ENCODE results near the gene KMT2A.

The KMT2A gene

GRCh38 chr11:118441770-118442275 lies 5.5 kb downstream of the KMT2A start:
- Histone ChIP-seq H3K27me3 (ENCODE audit: low read depth, low read length) (no peaks in the 10 kb centered on the region), H2AFZ (ENCODE audit: low read depth, low read length) (no peak overlapping the region), H3K4me1 (ENCODE audit: low read length) (peaks cover 61% of the 10 kb centered on the region), H3K9ac (ENCODE audit: low read length) (no peak overlapping the region), H3K4me3 (ENCODE audit: low read length) (peak overlapping the region; percentile 64), H4K20me1 (ENCODE audit: insufficient read depth, low read length) (peaks cover 86% of the 10 kb centered on the region), H3K36me3 (replicated peaks; ENCODE audit: low read depth, low read length) (peaks cover 20% of the 10 kb centered on the region), H3K9me3 (ENCODE audit: insufficient read depth, low read length) (no peaks in the 10 kb centered on the region), H3K4me2 (ENCODE audit: low read length) (peak overlapping the region; percentile 85), H3K79me2 (ENCODE audit: low read length) (peaks cover 100% of the 10 kb centered on the region), H3K27ac (ENCODE audit: low read length) (peak overlapping the region; percentile 79)
- TF ChIP-seq CTCF (IDR thresholded peaks at IDR 0.05; ENCODE audit: low read depth, low read length) (no peak), EZH2phosphoT487 (IDR thresholded peaks at IDR 0.05; ENCODE audit: low read depth) (no peak)

DNA sequence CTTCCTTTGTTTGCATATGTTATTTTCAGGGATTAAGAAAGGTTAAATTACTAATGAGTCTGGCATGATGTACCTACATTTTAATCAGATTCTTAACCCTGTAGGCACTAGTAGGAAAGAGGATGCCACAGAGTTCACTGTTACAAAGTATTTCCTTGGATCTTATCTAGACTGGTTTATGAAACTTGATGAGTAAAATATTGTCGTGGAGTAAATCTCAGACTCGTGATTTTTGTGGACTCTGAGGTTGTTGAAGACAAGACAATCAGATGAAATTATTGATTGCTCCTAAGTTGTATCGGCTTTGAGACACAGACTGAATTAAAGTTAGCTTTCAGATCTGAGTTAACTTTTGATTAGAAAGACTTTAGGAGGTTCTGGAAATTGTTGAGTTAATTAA lies 6.0 kb downstream of the KMT2A start:
- peak overlapping the region; percentile 85 for H3K4me2 ChIP-seq (ENCODE audit: low read length)
- H3K27me3 ChIP-seq (ENCODE audit: low read depth, low read length): no peaks in the 10 kb centered on the region
- no peak overlapping the region for H2AFZ ChIP-seq (ENCODE audit: low read depth, low read length)
- H4K20me1 ChIP-seq (ENCODE audit: insufficient read depth, low read length): peaks cover 91% of the 10 kb centered on the region
- H3K79me2 ChIP-seq (ENCODE audit: low read length): peaks cover 100% of the 10 kb centered on the region
- peaks cover 22% of the 10 kb centered on the region for H3K36me3 ChIP-seq (replicated peaks; ENCODE audit: low read depth, low read length)
- H3K4me3 ChIP-seq (ENCODE audit: low read length): peak overlapping the region; percentile 64
- peak overlapping the region; percentile 79; the same call in 1 of the 2 replicates for H3K27ac ChIP-seq (ENCODE audit: low read length)
- no peak for TF ChIP-seq EZH2phosphoT487 (IDR thresholded peaks at IDR 0.05; ENCODE audit: low read depth)
- no peak for TF ChIP-seq CTCF (IDR thresholded peaks at IDR 0.05; ENCODE audit: low read depth, low read length)
- no peak overlapping the region for H3K9ac ChIP-seq (ENCODE audit: low read length)
- no peaks in the 10 kb centered on the region for H3K9me3 ChIP-seq (ENCODE audit: insufficient read depth, low read length)
- H3K4me1 ChIP-seq (ENCODE audit: low read length): peaks cover 66% of the 10 kb centered on the region

DNA sequence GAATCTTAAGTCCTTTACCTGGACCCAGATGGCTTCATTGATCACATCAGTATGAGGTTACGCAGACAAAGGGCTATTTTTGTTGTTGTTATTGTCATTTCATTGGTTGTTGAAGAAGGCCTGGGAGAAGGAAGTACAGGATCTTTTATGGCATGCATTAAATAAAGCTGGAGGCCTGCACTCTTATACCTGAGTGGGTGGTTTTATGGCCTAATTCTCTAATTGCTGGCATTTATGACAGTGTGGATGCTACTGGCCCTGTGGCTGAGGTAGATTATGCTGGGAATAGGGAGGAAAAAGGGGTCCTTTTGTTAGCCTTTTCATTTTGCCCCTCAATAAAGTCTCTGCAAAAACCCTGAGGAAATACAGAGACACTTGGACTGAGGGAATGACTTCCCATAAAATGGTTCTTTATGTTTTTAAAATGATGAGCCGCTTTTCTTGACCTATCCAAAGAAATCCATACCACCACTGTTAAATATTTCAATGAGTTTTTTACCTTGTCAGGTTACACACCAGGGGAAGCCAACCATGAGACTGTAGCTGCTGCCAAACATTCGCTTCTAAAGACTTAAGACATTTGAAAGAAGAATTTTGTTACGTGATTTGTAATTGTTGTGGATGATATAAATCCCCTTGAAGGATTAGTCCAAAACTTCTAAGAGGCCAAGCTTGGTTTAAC lies 6.8 kb downstream of the KMT2A start:
- TF ChIP-seq EZH2phosphoT487 (IDR thresholded peaks at IDR 0.05; ENCODE audit: low read depth) (no peak), CTCF (IDR thresholded peaks at IDR 0.05; ENCODE audit: low read depth, low read length) (no peak)
- Histone ChIP-seq H4K20me1 (ENCODE audit: insufficient read depth, low read length) (peaks cover 92% of the 10 kb centered on the region), H3K4me2 (ENCODE audit: low read length) (peak overlapping the region; percentile 85), H2AFZ (ENCODE audit: low read depth, low read length) (no peak overlapping the region), H3K27ac (ENCODE audit: low read length) (peak overlapping the region; percentile 79), H3K4me1 (ENCODE audit: low read length) (peaks cover 73% of the 10 kb centered on the region), H3K27me3 (ENCODE audit: low read depth, low read length) (no peaks in the 10 kb centered on the region), H3K9me3 (ENCODE audit: insufficient read depth, low read length) (no peaks in the 10 kb centered on the region), H3K9ac (ENCODE audit: low read length) (peak overlapping the region; percentile 38; the same call in 1 of the 2 replicates), H3K36me3 (replicated peaks; ENCODE audit: low read depth, low read length) (peaks cover 30% of the 10 kb centered on the region), H3K4me3 (ENCODE audit: low read length) (peak overlapping the region; percentile 64), H3K79me2 (ENCODE audit: low read length) (peaks cover 100% of the 10 kb centered on the region)

DNA sequence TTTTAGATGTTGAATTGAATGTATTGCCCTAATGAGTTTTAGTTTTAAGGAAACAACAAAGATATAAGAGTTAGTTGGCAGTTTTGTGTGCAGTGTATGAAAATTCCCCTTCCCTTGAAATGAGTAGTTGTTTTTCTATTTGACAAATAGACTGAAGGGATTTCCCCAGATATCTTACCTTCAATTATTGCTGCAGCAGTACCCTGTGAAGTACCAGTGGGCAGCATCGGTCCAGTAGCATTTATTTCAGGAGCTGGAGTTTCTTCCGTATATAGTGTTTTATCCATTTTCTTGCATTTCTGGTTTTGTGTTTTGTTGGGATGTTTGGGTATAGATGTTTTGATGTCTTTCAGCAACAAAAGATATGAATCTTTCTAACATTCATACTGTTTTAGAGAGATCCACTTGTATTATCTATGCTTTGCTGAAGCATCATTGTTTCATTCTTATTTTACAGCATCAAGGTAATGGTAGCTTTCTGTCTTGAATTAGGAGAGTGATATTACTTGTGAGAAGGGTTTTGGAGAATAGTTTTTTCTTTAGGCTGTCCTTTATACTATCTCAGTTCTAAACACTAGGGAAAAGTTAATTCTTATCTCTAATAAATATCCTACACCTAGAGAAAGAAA lies 7.4 kb downstream of the KMT2A start:
- H3K4me2 ChIP-seq (ENCODE audit: low read length): peak overlapping the region; percentile 85
- H3K4me1 ChIP-seq (ENCODE audit: low read length): peaks cover 80% of the 10 kb centered on the region
- peaks cover 91% of the 10 kb centered on the region for H4K20me1 ChIP-seq (ENCODE audit: insufficient read depth, low read length)
- TF ChIP-seq CTCF (IDR thresholded peaks at IDR 0.05; ENCODE audit: low read depth, low read length) (no peak), EZH2phosphoT487 (IDR thresholded peaks at IDR 0.05; ENCODE audit: low read depth) (no peak)
- H3K27ac ChIP-seq (ENCODE audit: low read length): peak overlapping the region; percentile 79
- peaks cover 100% of the 10 kb centered on the region for H3K79me2 ChIP-seq (ENCODE audit: low read length)
- peak overlapping the region; percentile 38; the same call in 1 of the 2 replicates for H3K9ac ChIP-seq (ENCODE audit: low read length)
- no peaks in the 10 kb centered on the region for H3K27me3 ChIP-seq (ENCODE audit: low read depth, low read length)
- peaks cover 32% of the 10 kb centered on the region for H3K36me3 ChIP-seq (replicated peaks; ENCODE audit: low read depth, low read length)
- H3K9me3 ChIP-seq (ENCODE audit: insufficient read depth, low read length): no peaks in the 10 kb centered on the region
- peak overlapping the region; percentile 64 for H3K4me3 ChIP-seq (ENCODE audit: low read length)
- no peak overlapping the region for H2AFZ ChIP-seq (ENCODE audit: low read depth, low read length)
